SW480 (cell line): ENCODE measurements around the gene GJB3.
"Not testable (repeated sequence)": the region's sequence is repeated elsewhere in the genome, so short reads cannot be mapped to it uniquely, and the experiment has no call there.

ENCODE experiments used
- DNase-seq: peaks from one replicate; pipeline ENCODE4 v3.0.0-alpha.2; 2016; ENCODE audit warnings: low spot score

The GJB3 gene

DNA sequence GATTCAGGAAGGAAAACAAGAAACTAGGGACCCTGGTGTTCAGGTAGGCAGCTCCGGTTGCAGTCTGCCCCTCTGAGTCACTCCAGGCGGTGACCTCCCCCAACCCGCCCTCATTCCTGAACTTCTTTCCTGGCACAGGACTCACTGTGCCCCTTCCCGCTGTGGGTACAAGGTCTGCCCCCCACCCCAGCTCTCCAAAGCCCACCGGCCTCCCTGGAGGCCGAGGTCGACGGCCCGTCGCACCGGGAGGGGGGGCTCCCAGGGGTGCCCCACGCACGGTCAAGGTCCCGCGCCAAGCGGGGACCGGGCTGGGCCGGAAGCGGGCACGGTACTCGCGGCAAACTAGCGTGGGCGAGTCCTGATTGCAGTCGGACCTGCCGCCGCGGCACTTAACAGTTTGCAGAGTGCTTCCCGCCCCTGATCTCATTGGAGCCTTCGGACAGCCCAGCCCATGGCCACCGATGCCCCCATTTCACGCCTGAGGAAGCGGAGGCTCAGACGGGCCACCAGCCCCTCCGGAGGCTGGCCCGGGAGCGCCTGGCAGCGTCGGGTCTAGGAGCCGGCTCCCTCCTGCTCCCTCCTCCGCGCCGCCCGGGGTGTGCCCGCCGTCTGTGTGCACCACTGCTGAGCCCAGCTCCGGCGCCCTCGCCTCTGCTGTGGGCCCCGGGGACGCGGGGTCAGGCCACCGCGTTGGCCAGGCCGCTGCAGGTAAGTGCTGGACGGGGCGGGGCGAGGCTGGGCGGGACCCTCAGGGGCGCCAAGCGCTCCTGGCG lies at the start of gene GJB3:
Gene GJB3 (plus strand): TSS at position 144 of the 773 bp plus-strand sequence. CDS start 3,549 bp downstream, outside the sequence.
- peak; percentile 71 for DNase-seq

DNA sequence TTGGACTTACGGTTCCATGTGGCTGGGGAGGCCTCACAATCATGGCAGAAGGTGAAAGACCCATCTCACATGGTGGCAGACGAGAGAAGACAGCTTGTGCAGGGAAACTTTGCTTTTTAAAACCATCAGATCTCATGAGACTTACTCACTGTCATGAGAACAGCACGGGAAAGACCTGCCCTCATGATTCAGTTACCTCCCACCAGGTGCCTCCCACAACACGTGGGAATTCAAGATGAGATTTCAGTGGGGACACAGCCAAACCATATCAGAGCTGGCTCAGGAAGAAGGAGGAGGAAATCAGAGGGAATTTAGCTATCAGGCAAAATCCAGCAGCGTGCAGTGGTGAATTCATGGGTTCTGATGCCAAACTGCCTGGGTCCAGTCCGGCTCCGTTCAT lies 48.2 kb upstream of the GJB3 start:
- not testable (repeated sequence) for DNase-seq

DNA sequence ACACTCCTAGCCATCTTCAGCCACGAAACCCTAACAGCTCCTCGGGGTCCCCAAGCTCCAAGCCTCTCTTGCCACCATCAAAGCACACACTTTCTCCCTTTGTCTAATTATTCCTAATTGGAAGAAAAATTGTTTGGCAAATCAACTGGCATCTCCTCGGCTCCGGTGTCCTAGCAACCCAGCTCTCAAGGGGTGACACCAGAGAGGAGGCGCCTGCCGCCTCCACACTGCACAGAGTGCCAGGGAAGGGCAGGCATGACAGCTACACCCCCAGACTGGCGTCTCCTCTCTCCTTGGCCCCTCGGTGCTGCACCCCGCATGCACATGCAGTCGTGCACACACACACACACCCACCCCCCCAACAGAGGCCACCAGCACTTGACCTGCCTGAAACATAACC lies 44.3 kb upstream of the GJB3 start:
- DNase-seq: no peak

DNA sequence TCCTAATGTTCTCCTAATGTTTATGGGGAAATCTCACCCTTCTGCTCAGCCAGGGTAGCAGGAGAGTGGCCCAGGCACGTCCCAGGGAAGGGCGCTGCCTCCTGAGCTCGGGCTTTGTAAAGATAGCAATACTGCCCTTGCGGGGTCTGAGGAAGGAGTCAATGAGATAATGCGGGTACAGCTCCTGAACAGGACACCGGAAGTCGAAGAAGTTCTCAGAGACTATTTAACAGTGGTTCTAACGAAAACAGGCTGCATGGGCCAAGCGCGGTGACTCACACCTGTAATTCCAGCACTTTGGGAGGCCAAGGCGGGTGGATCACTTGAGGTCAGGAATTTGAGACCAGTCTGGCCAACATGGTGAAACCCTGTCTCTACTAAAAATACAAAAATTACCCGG lies 43.8 kb upstream of the GJB3 start:
- not testable (repeated sequence) for DNase-seq

DNA sequence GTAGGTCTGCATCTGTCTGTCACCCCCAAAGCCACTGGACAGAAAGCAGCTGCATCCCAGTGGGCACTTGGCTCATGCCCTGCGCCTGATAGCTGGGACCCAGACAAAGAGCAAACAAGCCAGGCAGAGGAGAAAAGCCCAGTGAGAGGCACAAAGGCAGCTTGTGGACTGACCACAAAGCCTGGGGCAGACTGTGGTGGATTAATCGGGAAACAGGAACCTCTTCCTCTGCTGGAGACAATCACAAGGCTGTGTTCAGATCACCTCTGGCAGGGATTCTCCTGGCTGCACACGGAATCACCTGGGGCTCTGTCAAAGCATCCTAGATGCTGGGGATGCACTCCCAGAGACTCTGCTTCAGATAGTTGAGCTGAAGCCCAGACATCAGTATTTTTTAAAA lies 41.4 kb upstream of the GJB3 start:
- DNase-seq: no peak

DNA sequence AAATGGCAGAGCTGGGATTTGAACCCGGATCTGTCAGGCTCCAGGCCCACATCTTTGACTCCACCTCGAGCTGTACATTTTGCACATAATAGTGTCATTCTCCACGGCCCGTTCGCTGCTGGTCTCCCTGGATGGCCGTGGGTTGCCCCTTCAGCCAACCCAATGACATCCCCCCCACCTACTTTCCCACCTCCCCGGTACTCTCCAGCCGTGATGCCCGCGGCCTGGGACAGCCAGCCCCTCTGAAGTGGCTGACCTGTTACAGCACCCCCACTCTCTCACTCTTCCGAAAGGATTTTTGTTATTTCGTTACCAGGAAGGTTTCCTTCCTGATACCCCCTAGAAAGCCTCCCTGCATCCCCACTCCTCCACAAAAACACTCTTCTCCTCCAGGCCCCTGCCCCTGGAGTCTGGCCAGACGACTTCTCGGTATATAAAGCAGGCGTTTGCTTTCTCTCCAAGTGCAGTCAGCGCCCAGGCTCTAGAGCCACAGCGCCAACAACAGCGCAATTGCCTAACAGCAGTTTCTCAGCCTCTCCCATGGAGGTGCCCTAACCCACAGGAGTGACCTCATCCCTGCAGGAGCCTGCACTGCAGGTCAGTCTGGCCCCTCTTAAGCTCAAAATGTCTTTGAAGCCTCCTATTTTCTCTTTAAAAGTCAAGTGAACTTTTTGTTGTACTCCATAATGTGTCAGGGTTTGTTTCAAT lies 40.7 kb upstream of the GJB3 start:
- DNase-seq: no peak

DNA sequence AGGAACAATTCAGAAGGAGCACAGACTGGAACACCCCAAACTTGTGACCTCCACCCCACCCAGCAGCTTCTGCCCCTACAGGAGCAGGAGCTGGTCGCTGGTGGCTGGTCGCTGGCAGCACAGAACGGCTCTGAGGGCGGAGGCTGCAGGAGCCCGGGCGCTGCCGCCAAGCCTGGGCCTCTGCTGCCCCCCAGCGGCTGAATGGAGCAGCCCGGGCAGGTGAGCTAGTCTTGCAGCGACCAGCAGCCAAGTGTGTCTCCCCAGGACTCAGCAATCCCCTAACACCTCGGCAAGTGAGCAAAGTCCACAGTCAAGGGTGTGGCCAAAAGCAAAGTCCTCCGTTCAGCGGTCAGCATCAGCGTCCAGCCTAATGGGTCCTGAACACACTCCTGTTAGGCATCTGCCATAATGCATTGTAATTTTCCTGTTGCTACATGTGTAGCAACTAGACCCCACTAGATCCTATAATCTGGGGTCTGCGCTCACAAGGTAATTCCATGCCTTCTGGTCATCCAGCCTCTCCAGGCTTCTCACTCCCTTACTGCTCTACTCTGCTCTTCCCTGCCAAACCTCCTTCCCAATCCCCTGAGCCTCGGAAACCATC lies 38.2 kb upstream of the GJB3 start:
- DNase-seq: peak; percentile 81

DNA sequence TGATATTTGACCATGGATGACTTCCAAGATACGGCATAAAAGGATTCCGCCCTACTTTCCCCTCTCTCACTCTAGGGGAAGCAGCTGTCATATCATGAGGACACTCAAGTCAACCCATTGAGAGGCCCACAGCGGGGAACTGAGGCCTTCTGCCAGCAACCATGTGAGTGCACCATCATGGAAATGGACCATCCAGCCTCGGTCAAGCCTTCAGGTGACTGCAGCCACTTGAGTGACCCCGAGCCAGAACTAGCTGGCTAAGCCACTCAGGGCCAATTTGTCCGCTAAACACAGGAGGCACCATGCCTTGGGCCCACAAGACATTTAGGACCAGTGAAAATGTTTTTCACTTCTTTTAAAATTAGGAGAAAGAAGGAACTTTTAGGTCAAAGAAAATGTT lies 37.2 kb upstream of the GJB3 start:
- no peak for DNase-seq

DNA sequence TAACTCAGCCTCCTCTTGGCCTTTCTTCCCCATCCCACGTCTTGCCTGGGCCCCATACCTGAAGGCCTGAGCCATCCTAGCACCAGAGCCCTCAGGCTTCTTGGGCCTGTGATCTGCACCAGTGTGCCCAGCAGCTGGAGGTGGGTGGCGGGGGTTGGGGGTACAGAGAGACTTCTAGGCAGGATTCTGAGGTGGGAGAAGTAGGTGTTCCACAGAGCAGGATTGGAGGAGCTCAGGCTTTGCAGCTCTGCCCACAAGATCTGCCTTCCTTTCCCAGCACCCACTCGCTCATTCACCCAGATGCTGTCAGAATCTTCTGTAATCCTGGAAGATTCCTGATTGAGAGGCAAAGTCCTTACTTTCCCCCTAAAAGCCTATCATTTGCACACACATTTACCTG lies 36.2 kb upstream of the GJB3 start:
- no peak for DNase-seq

DNA sequence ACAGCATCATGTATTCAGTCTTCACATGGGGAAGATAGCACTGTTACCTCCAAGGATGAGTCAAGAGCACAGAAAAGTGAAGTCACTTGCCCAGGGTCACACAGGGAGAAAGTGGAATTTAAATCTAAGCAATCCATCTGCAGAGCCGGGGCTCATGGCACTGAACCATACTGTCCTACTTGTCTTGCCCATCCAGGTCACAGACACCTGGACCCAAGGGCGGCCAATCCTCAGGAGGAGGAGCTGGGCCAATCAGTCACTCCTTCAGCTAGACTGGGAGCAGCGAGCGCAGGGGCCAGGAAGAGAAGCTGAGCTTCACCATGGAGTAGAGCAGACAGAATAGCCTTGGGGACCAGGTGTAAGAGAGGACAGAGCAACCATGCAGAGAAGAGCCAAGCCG lies 35.3 kb upstream of the GJB3 start:
- DNase-seq: no peak

DNA sequence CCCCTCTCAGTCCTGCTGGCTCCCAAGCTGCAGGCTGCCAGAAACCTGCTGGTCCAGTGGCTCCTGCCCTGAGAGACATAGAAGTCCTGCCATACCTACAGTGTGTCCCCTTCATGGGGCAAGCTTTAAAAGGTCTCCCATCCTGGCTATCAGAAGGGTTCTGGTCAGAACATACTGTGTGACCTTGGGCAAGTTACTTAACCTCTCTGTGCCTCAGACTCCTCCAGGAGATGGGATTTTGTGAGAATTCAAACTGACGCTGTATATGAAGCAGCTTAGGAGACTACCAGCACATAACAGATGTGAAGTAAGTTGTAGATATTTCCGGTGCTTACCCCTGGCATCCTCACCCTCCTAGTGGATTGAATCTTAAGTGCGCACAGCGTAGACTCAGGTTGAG lies 34.9 kb upstream of the GJB3 start:
- no peak for DNase-seq

DNA sequence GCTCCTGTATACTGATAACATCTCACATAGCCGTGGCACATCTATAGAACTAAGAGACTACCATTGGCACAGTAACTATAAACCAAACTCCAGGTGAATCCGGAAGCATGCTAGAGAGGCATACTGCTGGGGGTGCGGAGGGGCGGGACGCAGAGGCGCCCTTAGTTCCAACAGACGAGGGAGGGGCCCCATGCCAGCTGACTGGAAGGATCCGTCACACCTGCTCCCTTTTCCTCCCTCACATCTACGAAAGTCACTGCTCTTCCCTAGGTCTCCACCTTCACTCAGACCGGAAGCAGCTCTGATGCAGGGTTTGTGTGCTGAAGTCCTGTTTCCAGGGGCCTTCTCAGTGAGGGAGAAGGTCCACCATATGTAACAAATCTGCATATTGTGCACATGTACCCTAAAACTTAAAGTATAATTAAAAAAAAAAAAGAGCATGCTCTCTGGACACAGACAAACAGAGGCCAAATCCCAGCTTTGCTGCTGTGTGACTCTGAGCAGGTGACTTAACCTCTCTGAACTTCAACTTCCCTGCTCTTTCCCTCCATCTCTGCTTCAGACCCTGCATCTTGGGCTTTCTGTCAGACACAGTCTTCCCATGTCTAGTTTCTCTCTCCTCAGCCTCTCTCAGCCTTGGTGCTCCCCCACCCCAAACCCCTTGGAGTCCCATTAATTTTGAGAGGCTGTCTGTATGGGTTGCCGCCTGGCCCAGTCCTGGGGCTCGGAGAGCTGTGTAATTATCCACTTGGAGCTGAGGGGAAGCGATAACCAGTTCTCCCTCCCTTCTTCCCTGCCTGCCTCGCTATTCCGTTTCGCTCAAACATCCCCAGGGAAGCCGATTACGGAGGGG lies 34.0 kb upstream of the GJB3 start:
- no peak for DNase-seq

DNA sequence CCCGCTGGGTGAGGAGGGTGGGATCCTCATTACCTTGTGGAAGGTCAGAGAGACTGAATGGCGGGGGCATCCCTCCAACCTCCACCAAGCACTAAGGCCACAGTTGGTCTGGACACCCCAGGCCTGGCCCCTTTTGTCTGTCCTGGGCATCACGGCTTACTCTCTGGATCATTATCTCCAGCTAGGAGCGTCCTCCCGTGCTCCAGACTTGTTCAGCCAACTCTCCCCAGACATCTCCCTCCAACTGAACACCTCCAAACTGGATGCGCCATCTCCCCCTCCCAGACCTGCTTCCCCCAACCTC lies 33.4 kb upstream of the GJB3 start:
- DNase-seq: no peak

DNA sequence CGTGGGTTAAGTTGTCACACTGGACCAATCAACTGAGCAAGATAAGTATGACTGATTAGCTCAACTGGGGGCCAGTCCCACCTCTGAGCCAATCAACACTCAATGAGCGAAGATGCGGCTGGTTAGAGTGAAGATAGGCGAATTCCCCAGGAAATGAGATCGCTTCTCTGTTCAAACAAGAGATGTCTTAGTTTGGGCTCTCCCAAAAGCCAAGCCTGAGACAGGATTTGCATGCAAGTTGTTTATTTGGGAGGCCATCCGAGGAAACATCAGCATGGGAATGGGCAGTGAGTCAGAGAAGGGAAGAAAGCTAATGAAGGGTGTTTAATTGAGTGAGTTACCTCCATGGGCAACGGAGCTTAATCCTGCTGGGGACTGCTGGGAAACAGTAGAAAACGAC lies 31.0 kb upstream of the GJB3 start:
- DNase-seq: no peak

DNA sequence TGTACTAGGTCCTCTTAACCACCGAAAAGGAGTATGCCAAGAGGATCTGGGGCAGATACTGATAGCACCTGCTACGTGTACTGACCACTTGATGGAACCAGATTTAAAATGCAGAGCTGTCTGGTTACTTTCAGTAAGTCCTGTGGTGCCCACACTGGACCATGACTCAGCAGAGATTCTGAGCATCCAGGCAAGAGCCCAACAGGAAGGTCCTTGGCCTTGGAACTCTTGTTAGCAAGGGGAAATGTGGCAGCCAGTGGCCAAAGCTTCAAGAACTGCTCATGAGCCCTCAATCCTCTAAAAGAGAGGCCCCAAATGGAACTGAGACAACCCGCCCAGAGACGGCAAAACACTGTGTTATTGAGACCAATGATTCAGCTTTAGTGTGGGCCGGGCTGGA lies 30.4 kb upstream of the GJB3 start:
- DNase-seq: no peak

DNA sequence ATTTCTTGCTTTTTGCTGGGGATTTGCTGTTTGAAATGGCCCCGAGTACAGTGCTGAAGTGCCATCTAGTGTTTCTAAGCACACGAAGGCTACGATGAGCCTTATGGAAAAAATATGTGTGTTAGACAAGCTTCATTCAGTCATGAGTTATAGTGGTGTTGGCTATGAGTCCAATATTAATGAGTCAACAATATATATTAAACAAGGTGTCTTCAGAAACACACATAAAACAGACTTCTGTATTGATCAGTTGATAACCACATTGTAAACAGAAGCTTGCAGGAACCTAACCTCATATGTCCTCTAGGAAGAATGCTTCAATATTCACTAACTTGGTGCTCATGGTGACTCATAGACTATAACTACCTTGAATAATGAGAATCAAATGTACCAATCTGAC lies 27.9 kb upstream of the GJB3 start:
- no peak for DNase-seq

DNA sequence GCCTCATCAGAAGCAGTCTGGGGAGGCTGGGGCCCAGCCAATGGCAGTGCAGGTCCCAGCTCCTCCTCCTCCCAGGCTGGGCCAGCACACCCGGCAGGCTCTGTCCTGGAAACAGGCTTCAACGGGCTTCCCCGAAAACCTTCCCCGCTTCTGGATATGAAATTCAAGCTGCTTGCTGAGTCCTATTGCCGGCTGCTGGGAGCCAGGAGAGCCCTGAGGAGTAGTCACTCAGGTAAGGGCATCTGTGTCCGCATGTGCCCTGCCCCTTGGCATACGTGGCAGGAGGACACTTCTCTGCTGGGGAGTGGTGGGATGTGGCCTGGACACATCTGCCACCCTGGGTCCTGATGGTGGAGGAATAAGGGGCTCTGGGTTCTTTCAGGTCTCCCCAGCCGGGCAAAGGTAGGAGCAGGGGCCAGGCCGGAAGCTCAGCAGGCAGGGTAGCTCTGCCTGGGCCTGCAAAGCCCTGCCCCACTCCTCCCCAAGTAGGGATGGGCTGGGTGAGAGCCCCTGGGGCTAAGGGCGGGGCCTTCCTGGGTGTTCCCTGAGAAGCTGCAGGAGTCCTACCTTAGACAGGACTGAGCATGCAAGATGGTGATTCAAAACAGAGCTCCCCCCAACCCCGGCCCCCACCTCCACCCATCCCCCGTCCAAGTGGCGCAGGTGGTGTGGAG lies 25.9 kb upstream of the GJB3 start, which contains the start of gene GJB5:
Gene GJB5 (plus strand): TSS at position 84 of the 674 bp plus-strand sequence. CDS start 2,284 bp downstream, outside the sequence.
- DNase-seq: no peak

DNA sequence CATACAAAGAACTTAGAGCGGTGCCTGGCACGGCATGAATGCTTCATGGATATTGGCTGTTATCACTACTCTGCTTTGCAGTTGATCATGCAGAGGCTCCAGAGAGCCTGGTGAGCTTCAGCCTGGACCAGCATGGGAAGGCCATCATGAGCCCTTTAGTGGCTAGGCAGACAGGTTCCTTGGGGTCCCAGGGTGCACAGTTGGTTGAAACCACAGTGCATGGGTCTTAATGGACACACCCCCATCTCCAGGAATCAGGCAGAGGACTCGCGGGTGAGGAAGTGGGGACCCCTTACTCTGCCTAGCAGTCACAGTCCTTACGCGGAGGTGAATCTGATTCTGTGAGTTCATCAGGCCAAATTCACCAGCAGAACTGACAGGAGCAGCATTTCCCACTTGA lies 25.1 kb upstream of the GJB3 start:
- no peak for DNase-seq

DNA sequence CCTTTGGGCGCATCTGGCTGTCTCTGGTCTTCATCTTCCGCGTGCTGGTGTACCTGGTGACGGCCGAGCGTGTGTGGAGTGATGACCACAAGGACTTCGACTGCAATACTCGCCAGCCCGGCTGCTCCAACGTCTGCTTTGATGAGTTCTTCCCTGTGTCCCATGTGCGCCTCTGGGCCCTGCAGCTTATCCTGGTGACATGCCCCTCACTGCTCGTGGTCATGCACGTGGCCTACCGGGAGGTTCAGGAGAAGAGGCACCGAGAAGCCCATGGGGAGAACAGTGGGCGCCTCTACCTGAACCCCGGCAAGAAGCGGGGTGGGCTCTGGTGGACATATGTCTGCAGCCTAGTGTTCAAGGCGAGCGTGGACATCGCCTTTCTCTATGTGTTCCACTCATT lies 23.6 kb upstream of the GJB3 start:
- no peak for DNase-seq

DNA sequence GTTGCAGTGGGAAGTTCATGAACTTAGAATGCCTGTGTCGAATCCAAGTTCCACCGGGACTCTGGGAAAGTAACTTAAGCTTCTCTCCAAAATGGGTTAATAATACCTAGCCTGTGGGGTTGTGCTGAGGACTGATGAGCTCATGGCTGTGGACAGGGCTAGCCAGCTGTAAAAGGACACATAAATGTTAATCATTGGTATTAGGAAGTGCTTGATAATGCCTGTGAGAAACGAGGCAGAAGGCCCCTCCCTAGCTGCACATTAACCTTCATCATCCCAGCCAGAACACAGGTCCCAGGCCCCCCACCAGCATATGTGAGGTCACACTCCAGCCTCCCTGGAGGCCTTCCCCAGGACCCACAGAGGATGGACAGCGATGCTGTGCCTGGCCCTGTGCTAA lies 22.3 kb upstream of the GJB3 start:
- DNase-seq: no peak

DNA sequence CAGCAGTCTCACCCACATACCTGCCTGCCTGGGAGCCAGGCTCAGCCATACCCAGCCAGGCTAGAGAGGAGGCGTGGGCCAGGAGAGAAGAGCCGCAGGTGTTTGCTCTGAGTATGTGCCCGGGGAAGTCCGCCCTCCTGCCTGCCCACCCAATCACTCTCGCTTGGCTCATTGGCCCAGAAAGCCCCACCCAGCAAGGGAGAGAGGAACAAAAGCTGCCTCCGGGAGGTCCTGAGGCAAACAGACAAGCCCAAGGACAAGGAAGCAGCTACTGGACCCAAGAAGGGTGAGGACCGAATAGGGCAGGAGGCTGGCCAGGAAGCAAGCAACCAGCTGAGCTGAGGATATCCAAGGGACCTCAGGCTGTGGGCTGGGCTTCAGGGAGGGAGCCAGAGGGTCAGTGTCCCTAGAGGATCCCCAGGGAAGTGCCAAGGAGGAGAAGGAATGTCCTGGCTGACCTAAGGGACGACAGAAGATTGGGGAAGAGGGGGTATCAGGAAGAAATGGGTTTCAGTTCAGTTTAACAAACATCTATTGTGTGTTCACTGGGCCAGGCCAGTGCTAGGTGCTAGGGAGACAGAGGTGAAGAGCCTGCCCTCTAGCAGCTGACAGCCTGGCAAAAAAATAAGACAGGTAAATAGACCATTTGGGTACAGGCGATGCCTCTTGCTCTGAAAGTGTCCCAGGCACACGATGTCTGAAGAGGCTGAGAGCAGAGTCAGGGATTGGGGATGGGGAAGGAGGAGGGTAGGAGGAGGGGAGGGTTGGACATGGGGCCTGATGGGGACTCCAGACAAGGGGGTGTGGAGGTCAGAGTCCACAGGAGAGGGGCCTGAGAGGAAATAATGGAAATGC lies 21.3 kb upstream of the GJB3 start, which contains the start of gene GJB4:
Gene GJB4 (plus strand): TSS at position 238 of the 855 bp plus-strand sequence. CDS start 1,515 bp downstream, outside the sequence.
- DNase-seq: peak; percentile 36
